ENCODE measurements around the gene NYNRIN. TPM values are rescaled to one million over a fixed set of nuclear protein-coding genes. Genes with fewer than 3 reads are reported as not detected.
"Not testable (repeated sequence)": the region's sequence is repeated elsewhere in the genome, so short reads cannot be mapped to it uniquely, and the experiment has no call there.

The NYNRIN gene
- 39.6 and 40.2 TPM in 2 replicates for total RNA-seq
- long read RNA-seq, partial matches to known transcripts: 0 of 9 reads
- long read RNA-seq, other reads (novel, unspliced or antisense): 9 of 9 reads

DNA sequence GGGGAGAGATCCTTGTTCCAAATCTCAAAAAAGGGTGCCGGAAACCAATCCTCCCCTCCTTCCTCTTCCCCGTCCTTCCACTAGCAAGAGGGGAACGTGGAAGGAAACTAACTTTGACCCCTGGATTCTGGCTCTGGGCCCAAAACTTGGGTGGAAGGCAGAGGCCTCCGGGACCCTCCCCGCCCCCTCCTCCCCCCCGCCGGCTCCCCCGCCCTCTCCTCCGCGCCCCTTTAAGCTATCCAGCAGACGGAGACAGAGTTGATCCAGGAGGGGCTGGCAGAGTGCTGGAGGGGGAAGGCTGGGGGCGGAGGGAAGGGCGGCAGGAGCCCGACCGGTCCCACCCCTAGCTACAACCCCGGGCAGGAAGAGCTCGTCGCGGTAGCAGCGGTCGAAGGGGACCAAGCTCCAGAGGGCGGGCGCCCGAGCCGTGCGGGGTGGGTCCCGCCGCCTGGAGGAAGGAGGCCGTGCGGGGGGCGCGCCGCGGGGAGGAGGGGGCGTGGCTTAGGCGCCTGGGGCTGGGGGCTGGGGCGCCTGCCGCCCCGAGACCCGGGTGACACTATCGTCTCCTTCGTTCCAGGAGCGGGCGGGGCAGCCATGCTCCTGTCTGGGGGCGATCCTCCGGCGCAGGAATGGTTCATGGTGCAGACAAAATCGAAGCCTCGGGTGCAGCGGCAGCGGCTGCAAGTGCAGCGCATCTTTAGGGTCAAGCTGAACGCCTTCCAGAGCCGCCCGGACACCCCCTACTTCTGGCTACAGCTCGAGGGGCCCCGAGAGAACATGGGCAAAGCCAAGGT lies at the start of gene NYNRIN:
Gene NYNRIN, plus strand, starts transcription at position 351 of the 794 bp plus-strand sequence. Its CDS starts 244 bp downstream, at position 595.
- Mint-ChIP-seq H3K27ac (ENCODE audit: unreplicated experiment) (peak within 1 kb of the TSS; percentile 86), H3K4me1 (ENCODE audit: unreplicated experiment) (peaks cover 64% of the 10 kb centered on the region)

DNA sequence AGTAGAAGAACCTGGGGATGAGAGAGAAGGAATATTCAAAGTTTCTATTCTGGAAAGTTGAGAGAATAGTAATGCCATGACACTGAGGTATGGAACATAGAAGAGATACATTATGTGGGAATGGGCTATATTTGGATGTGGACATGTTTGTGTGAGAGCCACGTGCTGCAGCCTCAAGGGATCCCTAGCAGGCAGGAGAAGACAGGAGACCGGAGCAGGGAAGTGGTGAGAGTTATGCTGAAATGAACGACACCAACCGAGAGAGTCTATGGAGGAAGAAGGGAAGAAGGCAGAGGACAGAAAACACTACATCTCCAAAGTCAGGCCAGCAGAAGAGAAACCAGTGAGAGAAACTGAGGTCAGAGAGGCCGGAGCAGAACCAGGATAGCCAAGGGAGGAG lies 49.1 kb upstream of the NYNRIN start:
- H3K36me3 Mint-ChIP-seq (ENCODE audit: unreplicated experiment): no peaks in the 10 kb centered on the region
- H3K4me1 Mint-ChIP-seq (ENCODE audit: unreplicated experiment): peaks cover 15% of the 10 kb centered on the region
- no peak overlapping the region for H3K4me3 Mint-ChIP-seq (ENCODE audit: unreplicated experiment)
- no peak overlapping the region for H3K27ac Mint-ChIP-seq (ENCODE audit: unreplicated experiment)
- no peaks in the 10 kb centered on the region for H3K9me3 Mint-ChIP-seq (ENCODE audit: unreplicated experiment)
- TF ChIP-seq, protein P1, sequence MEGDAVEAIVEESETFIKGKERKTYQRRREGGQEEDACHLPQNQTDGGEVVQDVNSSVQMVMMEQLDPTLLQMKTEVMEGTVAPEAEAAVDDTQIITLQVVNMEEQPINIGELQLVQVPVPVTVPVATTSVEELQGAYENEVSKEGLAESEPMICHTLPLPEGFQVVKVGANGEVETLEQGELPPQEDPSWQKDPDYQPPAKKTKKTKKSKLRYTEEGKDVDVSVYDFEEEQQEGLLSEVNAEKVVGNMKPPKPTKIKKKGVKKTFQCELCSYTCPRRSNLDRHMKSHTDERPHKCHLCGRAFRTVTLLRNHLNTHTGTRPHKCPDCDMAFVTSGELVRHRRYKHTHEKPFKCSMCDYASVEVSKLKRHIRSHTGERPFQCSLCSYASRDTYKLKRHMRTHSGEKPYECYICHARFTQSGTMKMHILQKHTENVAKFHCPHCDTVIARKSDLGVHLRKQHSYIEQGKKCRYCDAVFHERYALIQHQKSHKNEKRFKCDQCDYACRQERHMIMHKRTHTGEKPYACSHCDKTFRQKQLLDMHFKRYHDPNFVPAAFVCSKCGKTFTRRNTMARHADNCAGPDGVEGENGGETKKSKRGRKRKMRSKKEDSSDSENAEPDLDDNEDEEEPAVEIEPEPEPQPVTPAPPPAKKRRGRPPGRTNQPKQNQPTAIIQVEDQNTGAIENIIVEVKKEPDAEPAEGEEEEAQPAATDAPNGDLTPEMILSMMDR (IDR thresholded peaks at IDR 0.05): no peak
- DNase-seq (ENCODE audit: extremely low spot score, unreplicated experiment): no peak
- H3K27me3 Mint-ChIP-seq (ENCODE audit: unreplicated experiment): peaks cover 77% of the 10 kb centered on the region

More for the DNA sequence above, at the start of gene NYNRIN:
- no peaks in the 10 kb centered on the region for H3K9me3 Mint-ChIP-seq (ENCODE audit: unreplicated experiment)
- peak within 1 kb of the TSS; percentile 89 for H3K4me3 Mint-ChIP-seq (ENCODE audit: unreplicated experiment)
- TF ChIP-seq, protein P1 (IDR thresholded peaks at IDR 0.05): no peak
- peaks cover 8% of the 10 kb centered on the region for H3K36me3 Mint-ChIP-seq (ENCODE audit: unreplicated experiment)
- no peaks in the 10 kb centered on the region for H3K27me3 Mint-ChIP-seq (ENCODE audit: unreplicated experiment)
- DNase-seq (ENCODE audit: extremely low spot score, unreplicated experiment): no peak

DNA sequence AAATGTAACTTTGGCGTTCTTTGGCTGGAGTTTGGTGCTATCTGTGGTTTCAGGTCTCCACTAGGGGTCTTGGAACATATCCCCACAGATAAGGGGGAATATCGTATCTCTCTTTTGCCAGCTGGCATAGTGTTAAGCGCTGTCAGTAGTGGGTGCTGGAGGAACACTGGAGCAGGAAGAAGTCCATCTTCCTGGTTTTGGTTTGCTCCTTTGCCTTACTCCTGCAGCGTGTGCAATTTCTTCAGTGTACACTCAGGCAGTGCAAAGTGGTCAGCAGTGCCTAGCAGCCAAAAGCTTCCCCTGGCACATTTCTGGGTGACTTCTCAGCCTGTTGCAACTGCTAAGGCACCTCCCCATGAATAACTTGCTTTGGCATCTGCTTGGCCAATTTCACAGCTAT lies 47.3 kb upstream of the NYNRIN start:
- Mint-ChIP-seq H3K27ac (ENCODE audit: unreplicated experiment) (no peak overlapping the region), H3K4me3 (ENCODE audit: unreplicated experiment) (no peak overlapping the region), H3K4me1 (ENCODE audit: unreplicated experiment) (peaks cover 15% of the 10 kb centered on the region), H3K9me3 (ENCODE audit: unreplicated experiment) (no peaks in the 10 kb centered on the region), H3K36me3 (ENCODE audit: unreplicated experiment) (no peaks in the 10 kb centered on the region), H3K27me3 (ENCODE audit: unreplicated experiment) (peaks cover 66% of the 10 kb centered on the region)
- no peak for DNase-seq (ENCODE audit: extremely low spot score, unreplicated experiment)
- TF ChIP-seq, protein P1 (IDR thresholded peaks at IDR 0.05): no peak

DNA sequence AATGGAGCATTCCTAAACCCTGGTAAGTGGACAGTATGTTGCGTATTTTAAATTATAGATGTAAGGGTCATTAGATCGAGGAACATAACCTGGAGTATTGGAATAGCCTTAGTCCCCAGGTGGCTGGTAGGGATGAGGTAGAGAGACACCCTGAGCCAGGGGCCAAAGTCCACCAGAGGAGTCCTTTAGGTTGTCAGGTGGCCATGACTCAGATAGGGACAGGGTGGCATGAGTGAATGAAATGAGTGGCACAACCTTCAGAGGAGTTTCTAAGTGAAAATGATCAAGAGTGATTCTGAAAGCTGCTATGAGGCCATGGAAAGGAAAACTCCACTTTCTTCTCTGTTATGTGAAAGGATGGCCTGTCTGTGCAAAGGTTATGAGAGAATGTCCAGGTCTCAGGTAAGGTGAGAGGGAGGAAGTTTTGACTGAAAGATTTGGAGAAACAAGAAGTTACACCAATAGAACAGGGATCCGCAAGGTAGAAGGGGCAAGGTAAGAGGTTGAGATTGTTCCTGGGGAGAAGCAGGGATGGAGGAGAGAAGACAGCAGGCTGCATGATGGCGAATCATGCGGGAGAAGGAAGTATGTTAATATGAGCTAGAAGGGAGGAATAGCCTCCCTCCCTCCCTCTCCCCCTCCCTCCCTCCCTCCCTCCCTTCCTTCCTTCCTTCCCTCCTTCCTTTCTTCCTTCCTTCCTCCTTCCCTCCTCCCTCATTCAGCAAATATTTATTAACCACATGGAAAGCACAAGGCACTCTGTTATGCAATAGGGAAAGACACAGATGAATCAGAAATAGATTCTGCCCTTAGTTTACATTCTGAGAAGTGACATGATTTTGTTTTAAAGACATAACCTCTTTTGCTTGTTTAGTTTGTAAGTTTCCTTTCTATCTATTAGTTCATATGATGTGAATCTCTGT lies 45.0 kb upstream of the NYNRIN start:
- TF ChIP-seq, protein P1 (IDR thresholded peaks at IDR 0.05): no peak
- Mint-ChIP-seq H3K27me3 (ENCODE audit: unreplicated experiment) (peaks cover 50% of the 10 kb centered on the region), H3K4me3 (ENCODE audit: unreplicated experiment) (no peak overlapping the region), H3K36me3 (ENCODE audit: unreplicated experiment) (no peaks in the 10 kb centered on the region), H3K4me1 (ENCODE audit: unreplicated experiment) (peaks cover 15% of the 10 kb centered on the region), H3K27ac (ENCODE audit: unreplicated experiment) (peak overlapping the region; percentile 14), H3K9me3 (ENCODE audit: unreplicated experiment) (no peaks in the 10 kb centered on the region)
- no peak for DNase-seq (ENCODE audit: extremely low spot score, unreplicated experiment)

DNA sequence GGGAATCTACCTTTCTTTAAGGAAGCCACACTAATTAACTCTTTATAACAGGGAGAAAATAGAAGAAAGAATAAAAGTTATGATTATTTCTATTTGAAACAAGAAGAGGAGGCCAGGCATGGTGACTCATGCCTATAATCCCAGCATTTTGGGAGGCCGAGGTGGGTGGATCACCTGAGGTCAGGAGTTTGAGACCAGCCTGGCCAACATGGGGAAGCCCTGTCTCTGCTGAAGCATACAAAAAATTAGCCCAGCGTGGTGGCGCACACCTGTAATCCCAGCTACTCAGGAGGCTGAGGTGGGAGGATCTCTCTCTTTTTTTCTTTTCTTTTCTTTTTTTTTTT lies 44.3 kb upstream of the NYNRIN start:
- not testable (repeated sequence) for H3K36me3 Mint-ChIP-seq (ENCODE audit: unreplicated experiment); H3K4me3 Mint-ChIP-seq (ENCODE audit: unreplicated experiment); DNase-seq (ENCODE audit: extremely low spot score, unreplicated experiment); H3K9me3 Mint-ChIP-seq (ENCODE audit: unreplicated experiment)
- peak overlapping the region; percentile 14 for H3K27ac Mint-ChIP-seq (ENCODE audit: unreplicated experiment)
- peaks cover 45% of the 10 kb centered on the region for H3K27me3 Mint-ChIP-seq (ENCODE audit: unreplicated experiment)
- peaks cover 15% of the 10 kb centered on the region for H3K4me1 Mint-ChIP-seq (ENCODE audit: unreplicated experiment)
